Neural cell (in vitro differentiated cells): Measurements from ENCODE around the gene TXNL4B.

Experiments
- EP300 ChIP-seq: fragments of 450-650 bp; conservative IDR thresholded peaks from 2 replicates; pipeline ENCODE4 v1.6.1; 2014; ENCODE audit warnings: antibody characterized with exemption, mild to moderate bottlenecking, moderate library complexity; ENCODE audit not compliant: poor library complexity, severe bottlenecking
- EZH2 ChIP-seq: fragments of 200-600, 300-800 bp; shearing (Covaris generic), sonication (generic); IDR thresholded peaks from 2 replicates; pipeline ENCODE4 v1.6.1; 2014; ENCODE audit warnings: antibody characterized with exemption, low read length, borderline replicate concordance, mild to moderate bottlenecking; ENCODE audit not compliant: insufficient read depth, poor library complexity, severe bottlenecking
- MXI1 ChIP-seq: fragments of 450-650 bp; conservative IDR thresholded peaks from 2 replicates; pipeline ENCODE4 v1.6.1; 2014; ENCODE audit warnings: antibody characterized with exemption, mild to moderate bottlenecking; ENCODE audit not compliant: poor library complexity, severe bottlenecking
- POLR2AphosphoS5 ChIP-seq: IDR thresholded peaks from 2 replicates; pipeline ENCODE4 v1.6.1; 2012
- SMC3 ChIP-seq: fragments of 450-650 bp; conservative IDR thresholded peaks from 2 replicates; pipeline ENCODE4 v1.6.1; 2014; ENCODE audit warnings: antibody characterized with exemption, mild to moderate bottlenecking, moderate library complexity; ENCODE audit not compliant: poor library complexity
- TAF1 ChIP-seq: IDR thresholded peaks from 2 replicates; pipeline ENCODE4 v1.6.1; 2012; ENCODE audit warnings: low read depth
- TF ChIP-seq, protein P1 (sequence below): fragments of 450-650 bp; IDR thresholded peaks from 2 replicates; pipeline ENCODE4 v1.5.1; 2014; ENCODE audit warnings: antibody characterized with exemption, mild to moderate bottlenecking, moderate library complexity; ENCODE audit not compliant: poor library complexity, severe bottlenecking

DNA sequence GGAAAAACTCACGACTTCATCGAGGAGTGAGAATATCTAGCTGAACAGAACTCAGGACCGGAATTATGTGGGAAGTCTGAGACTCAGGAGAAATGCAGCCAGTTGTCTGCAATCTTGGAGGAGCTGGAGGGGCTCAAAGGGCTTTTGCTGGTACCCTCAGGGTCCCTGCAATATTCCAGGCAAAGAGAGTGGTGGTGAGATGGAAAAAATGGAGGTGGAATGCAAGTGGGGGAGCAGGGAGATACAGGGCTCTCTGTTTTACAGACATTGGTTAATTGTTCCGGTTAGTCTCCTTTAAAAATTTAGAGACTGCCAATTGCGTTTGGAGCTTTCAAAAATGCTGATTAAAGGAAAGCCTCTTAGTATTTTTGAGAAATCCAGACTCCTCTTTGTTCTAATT, 57.3 kb downstream of the TXNL4B start:
- no peak for TF ChIP-seq MXI1
- TF ChIP-seq, protein P1, sequence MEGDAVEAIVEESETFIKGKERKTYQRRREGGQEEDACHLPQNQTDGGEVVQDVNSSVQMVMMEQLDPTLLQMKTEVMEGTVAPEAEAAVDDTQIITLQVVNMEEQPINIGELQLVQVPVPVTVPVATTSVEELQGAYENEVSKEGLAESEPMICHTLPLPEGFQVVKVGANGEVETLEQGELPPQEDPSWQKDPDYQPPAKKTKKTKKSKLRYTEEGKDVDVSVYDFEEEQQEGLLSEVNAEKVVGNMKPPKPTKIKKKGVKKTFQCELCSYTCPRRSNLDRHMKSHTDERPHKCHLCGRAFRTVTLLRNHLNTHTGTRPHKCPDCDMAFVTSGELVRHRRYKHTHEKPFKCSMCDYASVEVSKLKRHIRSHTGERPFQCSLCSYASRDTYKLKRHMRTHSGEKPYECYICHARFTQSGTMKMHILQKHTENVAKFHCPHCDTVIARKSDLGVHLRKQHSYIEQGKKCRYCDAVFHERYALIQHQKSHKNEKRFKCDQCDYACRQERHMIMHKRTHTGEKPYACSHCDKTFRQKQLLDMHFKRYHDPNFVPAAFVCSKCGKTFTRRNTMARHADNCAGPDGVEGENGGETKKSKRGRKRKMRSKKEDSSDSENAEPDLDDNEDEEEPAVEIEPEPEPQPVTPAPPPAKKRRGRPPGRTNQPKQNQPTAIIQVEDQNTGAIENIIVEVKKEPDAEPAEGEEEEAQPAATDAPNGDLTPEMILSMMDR = no peak
- TF ChIP-seq POLR2AphosphoS5 = no peak
- no peak for TF ChIP-seq TAF1
- no peak for TF ChIP-seq EP300
- no peak for TF ChIP-seq EZH2
- no peak for TF ChIP-seq SMC3
